ENCODE measurements around the gene KMT2A. TPM values are rescaled to one million over a fixed set of nuclear protein-coding genes. Genes with fewer than 3 reads are reported as not detected.
"Not testable (repeated sequence)": the region's sequence is repeated elsewhere in the genome, so short reads cannot be mapped to it uniquely, and the experiment has no call there.

Gene KMT2A
- polyA plus RNA-seq, 1 donor: 34.8 TPM

DNA sequence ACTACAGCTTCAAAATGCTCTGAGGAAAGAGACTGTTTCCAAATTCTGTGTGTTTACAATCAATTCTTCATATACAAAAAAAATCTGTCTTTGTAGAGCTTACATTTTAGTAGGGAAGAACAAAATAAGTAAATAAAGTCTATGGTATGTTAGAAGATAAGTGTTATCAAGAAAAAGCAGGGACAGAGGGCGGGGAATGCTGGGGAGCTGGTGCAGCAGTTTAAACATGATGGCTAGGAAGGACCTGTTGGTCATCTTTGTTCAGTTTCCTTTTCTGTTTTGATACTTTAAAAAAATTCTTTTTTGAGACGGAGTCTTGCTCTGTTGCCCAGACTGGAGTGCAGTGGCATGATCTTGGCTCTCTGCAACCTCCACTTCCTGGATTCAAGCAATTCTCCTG is 110.8 kb downstream of the KMT2A start:
- 86% methylated on average over 1 of the region's 2 CpGs for WGBS (ENCODE audit: insufficient coverage, low lambda C conversion rate)
- H3K27ac ChIP-seq (ENCODE audit: low read length): no peak overlapping the region
- peaks cover 33% of the 10 kb centered on the region for H3K36me3 ChIP-seq (ENCODE audit: control insufficient read depth, insufficient read depth, low read length)
- DNase-seq: no peak
- no peak overlapping the region for H3K4me3 ChIP-seq (ENCODE audit: low read length)
- H3K27me3 ChIP-seq (ENCODE audit: control insufficient read depth, insufficient read depth, low read length): no peaks in the 10 kb centered on the region
- H3K4me1 ChIP-seq (ENCODE audit: control insufficient read depth, insufficient read depth, low read length): no peaks in the 10 kb centered on the region
- no peaks in the 10 kb centered on the region for H3K9me3 ChIP-seq (ENCODE audit: control insufficient read depth, low read depth, low read length)

DNA sequence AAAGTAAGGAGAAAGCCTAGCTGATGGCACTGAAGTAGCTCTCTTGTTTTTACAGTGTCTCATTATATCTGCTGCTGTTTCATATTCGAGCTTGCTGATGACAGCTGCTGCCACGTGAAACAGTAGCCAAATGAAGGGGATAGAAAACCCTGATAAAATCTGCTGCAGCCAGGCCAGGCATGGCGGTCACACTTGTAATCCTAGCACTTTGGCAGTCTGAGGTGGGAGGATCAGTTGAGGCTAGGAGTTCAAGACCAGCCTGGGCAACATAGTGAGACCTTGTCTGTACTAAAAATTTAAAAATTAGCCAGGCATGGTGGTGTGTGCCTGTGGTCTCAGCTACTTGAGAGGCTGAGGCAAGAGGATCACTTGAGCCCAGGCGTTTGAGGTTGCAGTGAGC is 116.0 kb downstream of the KMT2A start:
- H3K27ac ChIP-seq (ENCODE audit: low read length): no peak overlapping the region
- peaks cover 37% of the 10 kb centered on the region for H3K36me3 ChIP-seq (ENCODE audit: control insufficient read depth, insufficient read depth, low read length)
- no peaks in the 10 kb centered on the region for H3K4me1 ChIP-seq (ENCODE audit: control insufficient read depth, insufficient read depth, low read length)
- DNase-seq: no peak
- H3K27me3 ChIP-seq (ENCODE audit: control insufficient read depth, insufficient read depth, low read length): no peaks in the 10 kb centered on the region
- H3K9me3 ChIP-seq (ENCODE audit: control insufficient read depth, low read depth, low read length): no peaks in the 10 kb centered on the region
- no CpG with 5 or more reads among the region's 4 CpGs for WGBS (ENCODE audit: insufficient coverage, low lambda C conversion rate)
- H3K4me3 ChIP-seq (ENCODE audit: low read length): no peak overlapping the region

- H3K27ac ChIP-seq (ENCODE audit: low read length): no peak overlapping the region
- H3K9me3 ChIP-seq (ENCODE audit: control insufficient read depth, low read depth, low read length): no peaks in the 10 kb centered on the region
- H3K4me1 ChIP-seq (ENCODE audit: control insufficient read depth, insufficient read depth, low read length): peaks cover 3% of the 10 kb centered on the region
- H3K27me3 ChIP-seq (ENCODE audit: control insufficient read depth, insufficient read depth, low read length): no peaks in the 10 kb centered on the region
- WGBS (ENCODE audit: insufficient coverage, low lambda C conversion rate): no CpG with 5 or more reads among the region's 4 CpGs
- H3K4me3 ChIP-seq (ENCODE audit: low read length): no peak overlapping the region
- no peak for DNase-seq
- H3K36me3 ChIP-seq (ENCODE audit: control insufficient read depth, insufficient read depth, low read length): peaks cover 11% of the 10 kb centered on the region
Observed at GRCh38 chr11:118560806-118561205, 124.5 kb downstream of the KMT2A start.

DNA sequence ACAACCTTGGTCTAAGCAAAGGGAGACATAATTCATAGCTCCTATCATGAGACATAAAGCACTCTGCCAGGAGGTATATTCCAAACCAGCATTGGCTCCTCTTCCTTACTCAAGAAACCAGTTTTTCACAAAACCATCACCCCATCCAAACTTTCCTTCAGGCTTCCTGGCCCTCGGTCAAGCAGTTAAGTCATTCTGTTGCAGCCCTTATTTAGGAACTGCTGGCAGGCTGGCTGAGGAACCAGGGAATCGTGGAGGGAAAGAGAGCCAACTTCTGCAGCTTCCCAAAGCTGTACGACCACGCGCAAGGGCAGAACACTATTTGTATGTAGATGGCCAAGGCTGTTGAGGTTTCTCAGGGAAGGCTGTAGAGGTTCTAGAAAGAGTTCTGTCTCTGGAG is 128.8 kb downstream of the KMT2A start:
- Histone ChIP-seq H3K27ac (ENCODE audit: low read length) (no peak overlapping the region), H3K4me3 (ENCODE audit: low read length) (no peak overlapping the region), H3K27me3 (ENCODE audit: control insufficient read depth, insufficient read depth, low read length) (no peaks in the 10 kb centered on the region), H3K9me3 (ENCODE audit: control insufficient read depth, low read depth, low read length) (no peaks in the 10 kb centered on the region), H3K36me3 (ENCODE audit: control insufficient read depth, insufficient read depth, low read length) (no peaks in the 10 kb centered on the region), H3K4me1 (ENCODE audit: control insufficient read depth, insufficient read depth, low read length) (peaks cover 3% of the 10 kb centered on the region)
- WGBS (ENCODE audit: insufficient coverage, low lambda C conversion rate): no CpG with 5 or more reads among the region's 5 CpGs
- DNase-seq: peak in 1 of 2 donors; percentile 18

- no peak overlapping the region for H3K4me3 ChIP-seq (ENCODE audit: low read length)
- no peaks in the 10 kb centered on the region for H3K9me3 ChIP-seq (ENCODE audit: control insufficient read depth, low read depth, low read length)
- no CpG with 5 or more reads among the region's 2 CpGs for WGBS (ENCODE audit: insufficient coverage, low lambda C conversion rate)
- H3K27me3 ChIP-seq (ENCODE audit: control insufficient read depth, insufficient read depth, low read length): no peaks in the 10 kb centered on the region
- no peak overlapping the region for H3K27ac ChIP-seq (ENCODE audit: low read length)
- peaks cover 4% of the 10 kb centered on the region for H3K4me1 ChIP-seq (ENCODE audit: control insufficient read depth, insufficient read depth, low read length)
- no peaks in the 10 kb centered on the region for H3K36me3 ChIP-seq (ENCODE audit: control insufficient read depth, insufficient read depth, low read length)
- no peak for DNase-seq
Observed at GRCh38 chr11:118569670-118570069, 133.4 kb downstream of the KMT2A start.

- WGBS (ENCODE audit: insufficient coverage, low lambda C conversion rate): no CpG with 5 or more reads among the region's 1 CpG
- Histone ChIP-seq H3K4me3 (ENCODE audit: low read length) (no peak overlapping the region), H3K36me3 (ENCODE audit: control insufficient read depth, insufficient read depth, low read length) (no peaks in the 10 kb centered on the region), H3K27me3 (ENCODE audit: control insufficient read depth, insufficient read depth, low read length) (no peaks in the 10 kb centered on the region), H3K27ac (ENCODE audit: low read length) (no peak overlapping the region), H3K9me3 (ENCODE audit: control insufficient read depth, low read depth, low read length) (no peaks in the 10 kb centered on the region), H3K4me1 (ENCODE audit: control insufficient read depth, insufficient read depth, low read length) (peaks cover 3% of the 10 kb centered on the region)
- no peak for DNase-seq
Observed at GRCh38 chr11:118570787-118571186, 134.5 kb downstream of the KMT2A start.

DNA sequence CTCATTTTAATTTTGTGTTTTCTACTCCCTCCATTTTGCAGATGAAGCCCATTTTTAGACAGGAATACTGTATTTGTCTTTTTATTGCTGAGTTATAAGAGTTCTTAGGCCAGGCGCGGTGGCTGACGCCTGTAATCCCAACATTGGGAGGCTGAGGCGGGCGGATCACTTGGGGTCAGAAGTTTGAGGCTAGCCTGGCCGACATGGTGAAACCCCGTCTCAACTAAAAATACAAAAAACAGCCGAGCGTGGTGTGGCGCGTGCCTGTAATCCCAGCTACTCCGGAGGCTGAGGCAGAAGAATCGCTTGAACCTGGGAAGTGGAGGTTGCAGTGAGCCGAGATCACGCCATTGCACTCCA is 135.4 kb downstream of the KMT2A start:
- 27% methylated on average over 2 of the region's 15 CpGs for WGBS (ENCODE audit: insufficient coverage, low lambda C conversion rate)
- H3K27me3 ChIP-seq (ENCODE audit: control insufficient read depth, insufficient read depth, low read length); H3K4me1 ChIP-seq (ENCODE audit: control insufficient read depth, insufficient read depth, low read length); H3K9me3 ChIP-seq (ENCODE audit: control insufficient read depth, low read depth, low read length); H3K36me3 ChIP-seq (ENCODE audit: control insufficient read depth, insufficient read depth, low read length): not testable (repeated sequence)
- H3K4me3 ChIP-seq (ENCODE audit: low read length): peak overlapping the region; percentile 100
- peak in 1 of 2 donors; percentile 31 for DNase-seq
- H3K27ac ChIP-seq (ENCODE audit: low read length): peak overlapping the region; percentile 99

GRCh38 chr11:118572061-118572980 is 136.0 kb downstream of the KMT2A start, which contains the start of gene ARCN1:
Gene ARCN1 (plus strand): TSS chr11:118572409. CDS start chr11:118572548, 139 bp downstream.
- Histone ChIP-seq H3K27ac (ENCODE audit: low read length) (peak within 1 kb of the TSS; percentile 99), H3K4me1 (ENCODE audit: control insufficient read depth, insufficient read depth, low read length) (peaks cover 3% of the 10 kb centered on the region), H3K27me3 (ENCODE audit: control insufficient read depth, insufficient read depth, low read length) (no peaks in the 10 kb centered on the region), H3K36me3 (ENCODE audit: control insufficient read depth, insufficient read depth, low read length) (no peaks in the 10 kb centered on the region), H3K4me3 (ENCODE audit: low read length) (peak within 1 kb of the TSS; percentile 100), H3K9me3 (ENCODE audit: control insufficient read depth, low read depth, low read length) (no peaks in the 10 kb centered on the region)
- peak; percentile 75 to 88 for DNase-seq
- WGBS (ENCODE audit: insufficient coverage, low lambda C conversion rate): 0% methylated on average over 1 of the region's 55 CpGs

GRCh38 chr11:118572981-118573550 is 136.8 kb downstream of the KMT2A start:
- Histone ChIP-seq H3K9me3 (ENCODE audit: control insufficient read depth, low read depth, low read length) (no peaks in the 10 kb centered on the region), H3K27ac (ENCODE audit: low read length) (peak overlapping the region; percentile 99), H3K27me3 (ENCODE audit: control insufficient read depth, insufficient read depth, low read length) (no peaks in the 10 kb centered on the region), H3K36me3 (ENCODE audit: control insufficient read depth, insufficient read depth, low read length) (no peaks in the 10 kb centered on the region), H3K4me3 (ENCODE audit: low read length) (peak overlapping the region; percentile 100), H3K4me1 (ENCODE audit: control insufficient read depth, insufficient read depth, low read length) (peaks cover 3% of the 10 kb centered on the region)
- DNase-seq: peak in 1 of 2 donors; percentile 69
- no CpG with 5 or more reads among the region's 10 CpGs for WGBS (ENCODE audit: insufficient coverage, low lambda C conversion rate)

GRCh38 chr11:118574636-118575035 is 138.3 kb downstream of the KMT2A start:
- Histone ChIP-seq H3K27me3 (ENCODE audit: control insufficient read depth, insufficient read depth, low read length) (no peaks in the 10 kb centered on the region), H3K27ac (ENCODE audit: low read length) (no peak overlapping the region), H3K36me3 (ENCODE audit: control insufficient read depth, insufficient read depth, low read length) (no peaks in the 10 kb centered on the region), H3K9me3 (ENCODE audit: control insufficient read depth, low read depth, low read length) (no peaks in the 10 kb centered on the region), H3K4me1 (ENCODE audit: control insufficient read depth, insufficient read depth, low read length) (peaks cover 3% of the 10 kb centered on the region), H3K4me3 (ENCODE audit: low read length) (no peak overlapping the region)
- DNase-seq: no peak
- WGBS (ENCODE audit: insufficient coverage, low lambda C conversion rate): no CpG with 5 or more reads among the region's 7 CpGs

Measured in large intestine (tissue), 3 donors.